NT2/D1 (cell line): Measurements from ENCODE around the gene FILIP1L.

Experiments used
- SUZ12 ChIP-seq: IDR thresholded peaks from 2 replicates; pipeline ENCODE4 v1.6.1; 2011; ENCODE audit not compliant: insufficient read length, insufficient read depth; ENCODE audit errors: extremely low read depth
- ZNF274 ChIP-seq: IDR thresholded peaks from 2 replicates; pipeline ENCODE4 v1.6.1; 2011; ENCODE audit warnings: mild to moderate bottlenecking, low read depth, low read length

GRCh38 chr3:100122321-100122720, 8.0 kb upstream of the FILIP1L start:
- TF ChIP-seq ZNF274: no peak
- no peak for TF ChIP-seq SUZ12
